ENCODE data around the gene NEUROD6. TPM values are rescaled to one million over a fixed set of nuclear protein-coding genes. Genes with fewer than 3 reads are reported as not detected.

The NEUROD6 gene
- total and polyA plus RNA-seq, 3 donors from 2014 or later, result not detected

DNA sequence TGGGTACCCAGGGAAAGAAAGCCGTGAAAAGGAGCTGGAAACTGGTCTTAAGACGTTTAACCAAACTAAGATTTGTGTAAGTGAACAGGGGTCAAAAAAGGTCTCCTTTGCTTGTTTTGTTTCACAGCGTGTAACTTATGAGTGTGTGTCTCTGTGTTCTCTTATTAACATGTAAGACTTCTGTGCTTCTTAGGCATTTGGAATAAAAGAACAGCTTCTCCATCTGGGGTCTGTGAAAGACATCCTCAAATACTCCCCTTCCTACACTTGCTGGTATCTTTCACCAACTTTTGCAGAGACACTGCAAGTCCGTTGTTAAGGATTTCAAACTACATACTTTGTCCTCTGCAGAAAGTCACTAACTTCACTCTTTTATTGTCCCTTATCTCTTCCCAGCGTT, 615 bp upstream of the NEUROD6 start:
- no peak for DNase-seq

DNA sequence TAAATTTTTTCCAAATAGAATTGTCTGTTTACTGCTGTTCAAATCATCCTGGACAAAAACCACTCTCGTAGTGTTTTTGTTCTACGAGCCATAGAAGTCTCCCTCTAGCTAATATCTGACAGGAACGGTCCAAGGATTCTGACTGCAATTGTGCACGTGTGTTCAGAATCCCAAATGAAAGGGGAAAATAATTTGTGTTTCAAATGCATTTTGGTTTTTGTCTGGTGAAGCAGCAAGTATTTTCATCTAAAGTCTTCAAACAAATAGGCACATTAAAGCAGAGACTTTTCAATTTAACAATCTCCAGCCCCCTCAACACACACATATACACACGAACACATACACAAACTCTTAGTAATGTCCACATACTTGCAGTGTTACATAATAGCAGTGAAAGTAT, 475 bp downstream of the NEUROD6 start:
- peaks cover 4% of the 10 kb centered on the region for H3K4me1 ChIP-seq
- H3K9me3 ChIP-seq, result no peaks in the 10 kb centered on the region
- no peak overlapping the region for H3K4me3 ChIP-seq
- no peaks in the 10 kb centered on the region for H3K27me3 ChIP-seq
- H3K27ac ChIP-seq, result no peak overlapping the region
- WGBS, 2 donors, result 65 to 67% methylated on average over 5 of the region's 5 CpGs
- TF ChIP-seq CTCF (IDR thresholded peaks at IDR 0.05), result no peak
- TF ChIP-seq POLR2A (IDR thresholded peaks at IDR 0.05), result no peak
- intact Hi-C loops (cut with DNase I; ENCODE audit: low total_unique reads), result no loop called here
- no peak for DNase-seq
- H3K36me3 ChIP-seq (ENCODE audit: low read depth, missing control alignments), result no peaks in the 10 kb centered on the region

More for the DNA sequence above, 615 bp upstream of the NEUROD6 start:
- Histone ChIP-seq H3K27me3 (no peaks in the 10 kb centered on the region), H3K4me1 (peaks cover under 1% of the 10 kb centered on the region), H3K36me3 (ENCODE audit: low read depth, missing control alignments) (no peaks in the 10 kb centered on the region), H3K4me3 (no peak overlapping the region), H3K27ac (no peak overlapping the region), H3K9me3 (no peaks in the 10 kb centered on the region)
- WGBS, 2 donors, result 40 to 42% methylated on average over 5 of the region's 5 CpGs
- intact Hi-C loops (cut with DNase I; ENCODE audit: low total_unique reads), result no loop called here
- TF ChIP-seq CTCF (IDR thresholded peaks at IDR 0.05), result no peak

DNA sequence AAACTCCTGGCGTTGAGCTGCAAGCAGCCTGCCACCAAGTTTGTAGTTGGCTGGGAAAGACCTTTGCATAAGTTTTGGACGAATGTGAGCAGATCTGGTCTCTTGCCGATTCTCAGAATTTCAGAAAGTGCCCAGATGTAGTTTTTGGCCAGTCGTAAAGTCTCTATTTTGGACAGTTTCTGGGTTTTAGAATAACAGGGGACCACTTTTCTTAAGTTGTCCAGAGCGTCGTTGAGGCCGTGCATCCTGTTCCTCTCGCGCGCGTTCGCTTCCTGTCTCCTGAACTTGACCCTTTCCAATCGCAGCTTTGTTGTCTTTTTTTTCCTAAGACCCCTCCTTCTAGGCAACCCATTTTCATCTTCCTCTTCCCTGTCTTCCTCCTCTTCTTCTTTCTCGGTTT, 1.8 kb downstream of the NEUROD6 start:
- TF ChIP-seq POLR2A (IDR thresholded peaks at IDR 0.05) (no peak), CTCF (IDR thresholded peaks at IDR 0.05) (no peak)
- H3K4me3 ChIP-seq, result no peak overlapping the region
- no peak for DNase-seq
- H3K4me1 ChIP-seq, result peaks cover 4% of the 10 kb centered on the region
- no peaks in the 10 kb centered on the region for H3K9me3 ChIP-seq
- WGBS, 2 donors, result 50 to 69% methylated on average over 13 to 14 of the region's 14 CpGs
- no peaks in the 10 kb centered on the region for H3K36me3 ChIP-seq (ENCODE audit: low read depth, missing control alignments)
- no peaks in the 10 kb centered on the region for H3K27me3 ChIP-seq
- intact Hi-C loops (cut with DNase I; ENCODE audit: low total_unique reads), result no loop called here
- H3K27ac ChIP-seq, result no peak overlapping the region

GRCh38 chr7:31337002-31337565, 3.4 kb downstream of the NEUROD6 start:
- Histone ChIP-seq H3K9me3 (no peaks in the 10 kb centered on the region), H3K4me3 (peak overlapping the region; percentile 10 to 47), H3K27me3 (no peaks in the 10 kb centered on the region), H3K36me3 (ENCODE audit: low read depth, missing control alignments) (no peaks in the 10 kb centered on the region), H3K4me1 (peaks cover 4% of the 10 kb centered on the region), H3K27ac (no peak overlapping the region)
- no peak for TF ChIP-seq POLR2A (IDR thresholded peaks at IDR 0.05)
- TF ChIP-seq CTCF (IDR thresholded peaks at IDR 0.05), result no peak
- intact Hi-C loops (cut with DNase I; ENCODE audit: low total_unique reads), result no loop called here
- WGBS, 2 donors, result 24 to 47% methylated on average over 9 of the region's 9 CpGs
- no peak for DNase-seq

Data from testis (tissue), 3 donors.